Measurements from ENCODE around the gene TTC17. TPM values are rescaled to one million over a fixed set of nuclear protein-coding genes. Genes with fewer than 3 reads are reported as not detected.

Gene TTC17
- total RNA-seq, 3 donors from 2014 or later (not counting 1 experiment from before 2014, with no cell fraction given): 100 to 129 (median 101) TPM

DNA sequence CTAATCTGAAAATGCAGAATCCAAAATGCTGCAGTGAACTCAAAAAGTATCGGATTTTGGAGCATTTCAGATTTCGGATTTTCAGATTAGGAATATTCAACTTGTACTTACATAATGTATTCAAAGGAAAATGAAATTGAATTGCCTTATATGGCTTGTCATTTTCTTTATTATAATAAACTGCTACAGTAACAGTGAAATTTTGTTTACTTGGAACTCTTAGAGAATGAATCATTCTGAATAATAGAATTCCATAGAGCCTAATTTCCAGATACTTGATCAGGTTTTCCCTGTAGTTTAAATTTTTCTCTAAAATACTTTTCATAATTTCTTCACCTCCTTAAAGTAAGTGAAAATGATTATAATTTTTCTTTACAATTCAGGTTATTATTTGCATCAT is 17.3 kb downstream of the TTC17 start:
- H3K27me3 ChIP-seq (ENCODE audit: control insufficient read depth, insufficient read depth, low read length): no peaks in the 10 kb centered on the region
- H3K4me3 Mint-ChIP-seq: no peak overlapping the region
- H3K9me3 ChIP-seq (ENCODE audit: control insufficient read depth, insufficient read depth, low read length): no peaks in the 10 kb centered on the region
- no peak overlapping the region for H3K4me3 ChIP-seq (ENCODE audit: low read length)
- H3K4me1 ChIP-seq (ENCODE audit: control insufficient read depth, insufficient read depth, low read length): no peaks in the 10 kb centered on the region
- H3K9me3 Mint-ChIP-seq: no peaks in the 10 kb centered on the region
- H3K27ac Mint-ChIP-seq: no peak overlapping the region
- TF ChIP-seq, protein P1, sequence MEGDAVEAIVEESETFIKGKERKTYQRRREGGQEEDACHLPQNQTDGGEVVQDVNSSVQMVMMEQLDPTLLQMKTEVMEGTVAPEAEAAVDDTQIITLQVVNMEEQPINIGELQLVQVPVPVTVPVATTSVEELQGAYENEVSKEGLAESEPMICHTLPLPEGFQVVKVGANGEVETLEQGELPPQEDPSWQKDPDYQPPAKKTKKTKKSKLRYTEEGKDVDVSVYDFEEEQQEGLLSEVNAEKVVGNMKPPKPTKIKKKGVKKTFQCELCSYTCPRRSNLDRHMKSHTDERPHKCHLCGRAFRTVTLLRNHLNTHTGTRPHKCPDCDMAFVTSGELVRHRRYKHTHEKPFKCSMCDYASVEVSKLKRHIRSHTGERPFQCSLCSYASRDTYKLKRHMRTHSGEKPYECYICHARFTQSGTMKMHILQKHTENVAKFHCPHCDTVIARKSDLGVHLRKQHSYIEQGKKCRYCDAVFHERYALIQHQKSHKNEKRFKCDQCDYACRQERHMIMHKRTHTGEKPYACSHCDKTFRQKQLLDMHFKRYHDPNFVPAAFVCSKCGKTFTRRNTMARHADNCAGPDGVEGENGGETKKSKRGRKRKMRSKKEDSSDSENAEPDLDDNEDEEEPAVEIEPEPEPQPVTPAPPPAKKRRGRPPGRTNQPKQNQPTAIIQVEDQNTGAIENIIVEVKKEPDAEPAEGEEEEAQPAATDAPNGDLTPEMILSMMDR (IDR thresholded peaks at IDR 0.05): no peak
- H3K36me3 ChIP-seq (ENCODE audit: control insufficient read depth, insufficient read depth, low read length): peaks cover 15% of the 10 kb centered on the region
- no peaks in the 10 kb centered on the region for H3K27me3 Mint-ChIP-seq (ENCODE audit: low read depth in 2 of 2)
- intact Hi-C loops (cut with micrococcal nuclease): no loop called here
- peaks cover 32 to 33% of the 10 kb centered on the region in 2 donors for H3K4me1 Mint-ChIP-seq
- H3K36me3 Mint-ChIP-seq: no peaks in the 10 kb centered on the region
- WGBS (ENCODE audit: insufficient coverage): no CpG with 5 or more reads among the region's 2 CpGs
- DNase-seq (no peak), ATAC-seq (no peak)
- H3K27ac ChIP-seq (ENCODE audit: low read length): no peak overlapping the region

DNA sequence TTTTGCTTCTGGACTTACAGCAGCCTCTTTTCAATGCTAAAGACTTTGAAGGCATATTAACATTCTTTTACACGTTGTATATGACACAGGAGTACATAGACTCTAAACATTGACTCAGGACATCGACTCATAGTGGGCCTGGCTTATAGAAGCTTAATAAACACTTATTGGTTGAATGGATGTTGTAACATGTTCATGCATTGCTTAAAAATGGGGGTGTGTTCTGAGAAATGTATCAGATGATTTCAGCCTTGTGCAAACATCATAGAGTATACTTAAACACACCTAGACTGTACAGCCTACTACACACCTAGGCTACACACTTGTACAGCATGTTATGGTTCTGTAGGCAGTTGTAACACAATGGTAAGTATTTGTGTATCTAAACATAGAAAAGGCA is 17.9 kb downstream of the TTC17 start:
- no peaks in the 10 kb centered on the region for H3K36me3 Mint-ChIP-seq
- H3K27ac Mint-ChIP-seq: no peak overlapping the region
- Histone ChIP-seq H3K27ac (ENCODE audit: low read length) (no peak overlapping the region), H3K4me3 (ENCODE audit: low read length) (no peak overlapping the region), H3K27me3 (ENCODE audit: control insufficient read depth, insufficient read depth, low read length) (no peaks in the 10 kb centered on the region), H3K9me3 (ENCODE audit: control insufficient read depth, insufficient read depth, low read length) (no peaks in the 10 kb centered on the region), H3K36me3 (ENCODE audit: control insufficient read depth, insufficient read depth, low read length) (peaks cover 19% of the 10 kb centered on the region), H3K4me1 (ENCODE audit: control insufficient read depth, insufficient read depth, low read length) (no peaks in the 10 kb centered on the region)
- H3K9me3 Mint-ChIP-seq: no peaks in the 10 kb centered on the region
- no peaks in the 10 kb centered on the region for H3K27me3 Mint-ChIP-seq (ENCODE audit: low read depth in 2 of 2)
- DNase-seq (no peak), ATAC-seq (no peak)
- TF ChIP-seq, protein P1 (IDR thresholded peaks at IDR 0.05): no peak
- 91% methylated on average over 2 of the region's 2 CpGs for WGBS (ENCODE audit: insufficient coverage)
- intact Hi-C loops (cut with micrococcal nuclease): no loop called here
- no peak overlapping the region for H3K4me3 Mint-ChIP-seq
- H3K4me1 Mint-ChIP-seq: peaks cover 27 to 32% of the 10 kb centered on the region in 2 donors

DNA sequence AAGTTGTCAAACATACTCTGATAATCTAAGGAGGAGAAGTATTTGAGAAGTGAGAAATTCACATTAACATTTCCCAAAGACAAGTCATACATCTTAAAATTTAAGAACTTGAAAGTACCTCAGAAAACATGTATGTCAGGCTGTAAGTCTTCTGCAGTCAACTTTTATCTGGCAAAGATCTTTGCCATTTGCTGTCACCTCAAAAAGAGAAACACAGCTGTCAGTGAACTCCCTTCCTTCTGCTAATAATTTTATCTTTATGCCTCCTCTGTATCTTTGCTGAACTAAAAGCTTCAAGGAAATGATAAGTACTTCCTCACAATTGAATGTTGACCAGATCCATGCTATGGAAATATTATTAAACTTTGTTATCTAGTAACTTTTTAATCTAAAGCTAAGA is 18.7 kb downstream of the TTC17 start:
- H3K27me3 Mint-ChIP-seq (ENCODE audit: low read depth in 2 of 2): no peaks in the 10 kb centered on the region
- Histone ChIP-seq H3K9me3 (ENCODE audit: control insufficient read depth, insufficient read depth, low read length) (no peaks in the 10 kb centered on the region), H3K27me3 (ENCODE audit: control insufficient read depth, insufficient read depth, low read length) (no peaks in the 10 kb centered on the region), H3K36me3 (ENCODE audit: control insufficient read depth, insufficient read depth, low read length) (peaks cover 20% of the 10 kb centered on the region), H3K27ac (ENCODE audit: low read length) (no peak overlapping the region), H3K4me3 (ENCODE audit: low read length) (no peak overlapping the region), H3K4me1 (ENCODE audit: control insufficient read depth, insufficient read depth, low read length) (no peaks in the 10 kb centered on the region)
- H3K9me3 Mint-ChIP-seq: no peaks in the 10 kb centered on the region
- H3K4me1 Mint-ChIP-seq: peaks cover 26 to 35% of the 10 kb centered on the region in 2 donors
- H3K36me3 Mint-ChIP-seq: no peaks in the 10 kb centered on the region
- peak overlapping the region in 1 of 2 donors; percentile 42 for H3K27ac Mint-ChIP-seq
- DNase-seq: no peak
- intact Hi-C loops (cut with micrococcal nuclease): no loop called here
- H3K4me3 Mint-ChIP-seq: no peak overlapping the region
- TF ChIP-seq, protein P1 (IDR thresholded peaks at IDR 0.05): no peak
- ATAC-seq: no peak

DNA sequence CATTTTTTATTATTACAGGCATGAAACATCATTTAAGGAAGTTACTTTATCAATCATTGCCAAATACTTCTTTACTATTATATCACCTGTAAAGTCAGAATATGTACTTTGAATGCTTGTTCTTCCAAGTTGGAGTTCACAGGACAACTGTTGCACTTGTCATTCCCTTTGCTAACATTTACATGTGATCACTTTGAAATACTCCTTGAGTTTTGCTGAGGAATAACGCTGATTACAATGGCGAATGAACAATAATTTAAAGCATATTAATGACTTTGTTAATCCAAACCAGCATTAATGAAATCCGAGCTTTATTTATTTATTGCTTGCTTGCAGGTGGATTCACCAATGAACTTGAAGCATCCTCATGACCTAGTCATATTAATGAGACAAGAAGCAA is 20.2 kb downstream of the TTC17 start:
- no peaks in the 10 kb centered on the region for H3K4me1 ChIP-seq (ENCODE audit: control insufficient read depth, insufficient read depth, low read length)
- intact Hi-C loops (cut with micrococcal nuclease): no loop called here
- no peaks in the 10 kb centered on the region for H3K27me3 ChIP-seq (ENCODE audit: control insufficient read depth, insufficient read depth, low read length)
- 100% methylated on average over 3 of the region's 3 CpGs for WGBS (ENCODE audit: insufficient coverage)
- Mint-ChIP-seq H3K27me3 (ENCODE audit: low read depth in 2 of 2) (no peaks in the 10 kb centered on the region), H3K9me3 (no peaks in the 10 kb centered on the region), H3K27ac (peak overlapping the region in 1 of 2 donors; percentile 9), H3K36me3 (no peaks in the 10 kb centered on the region), H3K4me1 (peaks cover 26 to 35% of the 10 kb centered on the region in 2 donors), H3K4me3 (no peak overlapping the region)
- DNase-seq: no peak
- H3K36me3 ChIP-seq (ENCODE audit: control insufficient read depth, insufficient read depth, low read length): peaks cover 24% of the 10 kb centered on the region
- no peak overlapping the region for H3K4me3 ChIP-seq (ENCODE audit: low read length)
- H3K27ac ChIP-seq (ENCODE audit: low read length): no peak overlapping the region
- H3K9me3 ChIP-seq (ENCODE audit: control insufficient read depth, insufficient read depth, low read length): no peaks in the 10 kb centered on the region
- TF ChIP-seq, protein P1 (IDR thresholded peaks at IDR 0.05): no peak
- no peak for ATAC-seq
